EH (cell line): ENCODE measurements around the gene UBP1.
A peak's percentile ranks its signal among the peaks of the same experiment; 100 is the strongest.

Source experiments
- DNase-seq: peaks from one replicate; pipeline ENCODE4 v3.0.0-alpha.2; 2015; ENCODE audit warnings: low read depth

The UBP1 gene

GRCh38 chr3:33391255-33391995, 48.8 kb downstream of the UBP1 start:
- DNase-seq, result no peak

GRCh38 chr3:33389908-33390307, 50.3 kb downstream of the UBP1 start:
- DNase-seq, result no peak

GRCh38 chr3:33388374-33389100, 51.7 kb downstream of the UBP1 start:
- peak; percentile 62 for DNase-seq

GRCh38 chr3:33386631-33387030, 53.6 kb downstream of the UBP1 start:
- no peak for DNase-seq

- no peak for DNase-seq
These were observed 54.8 kb downstream of the UBP1 start for GRCh38 chr3:33385423-33385822.

- no peak for DNase-seq
These were observed 56.3 kb downstream of the UBP1 start for GRCh38 chr3:33383951-33384350.

- no peak for DNase-seq
These were observed 59.6 kb downstream of the UBP1 start for GRCh38 chr3:33380653-33381052.

- DNase-seq, result peak; percentile 90
These were observed 62.3 kb downstream of the UBP1 start for GRCh38 chr3:33377931-33378330.

GRCh38 chr3:33377489-33377888, 62.7 kb downstream of the UBP1 start:
- DNase-seq, result no peak

GRCh38 chr3:33373082-33373437, 67.1 kb downstream of the UBP1 start:
- DNase-seq, result no peak

- peak; percentile 70 for DNase-seq
These were observed 67.8 kb downstream of the UBP1 start for GRCh38 chr3:33372218-33373081.

- DNase-seq, result peak; percentile 76
These were observed 75.6 kb downstream of the UBP1 start for GRCh38 chr3:33364531-33365128.

GRCh38 chr3:33364060-33364459, 76.1 kb downstream of the UBP1 start:
- no peak for DNase-seq

- DNase-seq, result no peak
These were observed 76.9 kb downstream of the UBP1 start for GRCh38 chr3:33363113-33363800.

GRCh38 chr3:33360136-33360825, 79.9 kb downstream of the UBP1 start:
- peak; percentile 82 for DNase-seq

GRCh38 chr3:33358172-33358781, 81.9 kb downstream of the UBP1 start:
- DNase-seq, result no peak

GRCh38 chr3:33355611-33356010, 84.6 kb downstream of the UBP1 start:
- peak; percentile 22 for DNase-seq

- no peak for DNase-seq
These were observed 100.4 kb downstream of the UBP1 start for GRCh38 chr3:33339758-33340157.

GRCh38 chr3:33338936-33339465, 101.2 kb downstream of the UBP1 start:
- peak; percentile 46 for DNase-seq
